ENCODE measurements around the gene TLL1.

The TLL1 gene

DNA sequence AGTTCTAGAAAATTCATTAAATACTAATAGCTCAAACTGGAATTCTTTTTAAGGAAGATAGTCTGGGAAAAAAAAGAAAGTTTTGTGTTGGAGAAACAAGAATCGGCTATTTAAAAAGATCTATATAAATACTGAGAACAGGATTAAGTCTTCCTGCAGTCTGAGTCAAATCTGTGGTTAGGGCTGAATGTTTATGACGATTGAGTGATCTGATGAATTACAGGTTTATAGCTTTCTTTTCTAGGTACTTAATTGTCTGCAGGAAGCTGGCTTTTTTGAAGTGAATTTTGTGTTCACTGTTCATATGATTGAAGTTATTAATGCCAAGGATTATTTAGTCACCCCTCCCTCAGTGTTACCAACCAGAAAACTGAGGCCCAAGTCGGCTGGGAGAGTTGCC is 42.2 kb downstream of the TLL1 start:
- TF ChIP-seq MYC (IDR thresholded peaks at IDR 0.05; ENCODE audit: low read depth, low read length) = no peak
- TF ChIP-seq, protein P1, sequence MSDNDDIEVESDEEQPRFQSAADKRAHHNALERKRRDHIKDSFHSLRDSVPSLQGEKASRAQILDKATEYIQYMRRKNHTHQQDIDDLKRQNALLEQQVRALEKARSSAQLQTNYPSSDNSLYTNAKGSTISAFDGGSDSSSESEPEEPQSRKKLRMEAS (IDR thresholded peaks at IDR 0.05; ENCODE audit: low read depth, low read length) = no peak
- no peak for TF ChIP-seq POLR2A (IDR thresholded peaks at IDR 0.05; ENCODE audit: extremely low read depth, insufficient read length)
- TF ChIP-seq, protein P2, sequence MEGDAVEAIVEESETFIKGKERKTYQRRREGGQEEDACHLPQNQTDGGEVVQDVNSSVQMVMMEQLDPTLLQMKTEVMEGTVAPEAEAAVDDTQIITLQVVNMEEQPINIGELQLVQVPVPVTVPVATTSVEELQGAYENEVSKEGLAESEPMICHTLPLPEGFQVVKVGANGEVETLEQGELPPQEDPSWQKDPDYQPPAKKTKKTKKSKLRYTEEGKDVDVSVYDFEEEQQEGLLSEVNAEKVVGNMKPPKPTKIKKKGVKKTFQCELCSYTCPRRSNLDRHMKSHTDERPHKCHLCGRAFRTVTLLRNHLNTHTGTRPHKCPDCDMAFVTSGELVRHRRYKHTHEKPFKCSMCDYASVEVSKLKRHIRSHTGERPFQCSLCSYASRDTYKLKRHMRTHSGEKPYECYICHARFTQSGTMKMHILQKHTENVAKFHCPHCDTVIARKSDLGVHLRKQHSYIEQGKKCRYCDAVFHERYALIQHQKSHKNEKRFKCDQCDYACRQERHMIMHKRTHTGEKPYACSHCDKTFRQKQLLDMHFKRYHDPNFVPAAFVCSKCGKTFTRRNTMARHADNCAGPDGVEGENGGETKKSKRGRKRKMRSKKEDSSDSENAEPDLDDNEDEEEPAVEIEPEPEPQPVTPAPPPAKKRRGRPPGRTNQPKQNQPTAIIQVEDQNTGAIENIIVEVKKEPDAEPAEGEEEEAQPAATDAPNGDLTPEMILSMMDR (IDR thresholded peaks at IDR 0.05; ENCODE audit: low read depth, low read length) = no peak
- no peak overlapping the region for H3K4me3 ChIP-seq (ENCODE audit: low read depth, low read length)
- no peak for DNase-seq (ENCODE audit: low read depth)

DNA sequence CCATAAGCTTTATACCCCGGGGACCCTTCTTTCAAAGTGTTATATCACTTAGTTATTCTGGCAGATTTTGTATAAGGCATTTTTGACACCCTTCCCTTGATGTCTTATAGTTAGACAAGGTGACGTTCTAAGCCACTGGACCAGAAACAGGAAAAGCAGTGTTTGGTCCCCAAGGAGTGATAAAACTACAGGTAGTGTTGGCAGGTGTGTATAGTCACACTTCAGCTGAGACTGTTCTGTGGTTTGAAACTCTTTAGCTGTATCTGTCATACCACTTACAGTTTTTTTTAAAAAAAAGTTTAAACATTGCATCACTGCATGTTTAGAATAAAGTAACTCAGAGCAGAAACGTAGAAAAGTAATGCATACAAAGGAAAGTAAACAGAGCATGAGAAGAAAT is 48.5 kb downstream of the TLL1 start:
- DNase-seq (ENCODE audit: low read depth) = no peak
- TF ChIP-seq, protein P2 (IDR thresholded peaks at IDR 0.05; ENCODE audit: low read depth, low read length) = no peak
- TF ChIP-seq MYC (IDR thresholded peaks at IDR 0.05; ENCODE audit: low read depth, low read length) (no peak), POLR2A (IDR thresholded peaks at IDR 0.05; ENCODE audit: extremely low read depth, insufficient read length) (no peak)
- TF ChIP-seq, protein P1 (IDR thresholded peaks at IDR 0.05; ENCODE audit: low read depth, low read length) = no peak
- H3K4me3 ChIP-seq (ENCODE audit: low read depth, low read length) = no peak overlapping the region

DNA sequence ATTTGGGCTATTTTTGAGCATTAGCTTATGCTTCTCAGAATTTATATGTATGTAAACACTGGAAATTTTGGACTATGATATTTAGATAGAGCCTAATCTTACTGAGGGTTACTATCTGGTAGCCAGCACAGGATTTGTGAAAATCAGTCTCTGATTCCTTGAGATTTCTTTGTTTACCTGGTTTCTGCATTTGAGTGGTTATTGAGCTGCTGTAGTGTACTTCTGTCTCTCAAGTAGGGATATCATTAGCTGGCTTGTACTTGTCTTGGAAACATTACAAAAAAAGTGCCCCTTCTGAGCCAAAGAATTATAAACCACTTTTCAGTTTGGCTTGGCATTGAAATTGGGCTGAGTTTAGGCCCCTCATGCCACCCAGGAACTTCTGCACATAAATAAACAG is 49.7 kb downstream of the TLL1 start:
- H3K4me3 ChIP-seq (ENCODE audit: low read depth, low read length) = no peak overlapping the region
- no peak for DNase-seq (ENCODE audit: low read depth)
- TF ChIP-seq, protein P1 (IDR thresholded peaks at IDR 0.05; ENCODE audit: low read depth, low read length) = no peak
- TF ChIP-seq POLR2A (IDR thresholded peaks at IDR 0.05; ENCODE audit: extremely low read depth, insufficient read length) (no peak), MYC (IDR thresholded peaks at IDR 0.05; ENCODE audit: low read depth, low read length) (no peak)
- TF ChIP-seq, protein P2 (IDR thresholded peaks at IDR 0.05; ENCODE audit: low read depth, low read length) = no peak

DNA sequence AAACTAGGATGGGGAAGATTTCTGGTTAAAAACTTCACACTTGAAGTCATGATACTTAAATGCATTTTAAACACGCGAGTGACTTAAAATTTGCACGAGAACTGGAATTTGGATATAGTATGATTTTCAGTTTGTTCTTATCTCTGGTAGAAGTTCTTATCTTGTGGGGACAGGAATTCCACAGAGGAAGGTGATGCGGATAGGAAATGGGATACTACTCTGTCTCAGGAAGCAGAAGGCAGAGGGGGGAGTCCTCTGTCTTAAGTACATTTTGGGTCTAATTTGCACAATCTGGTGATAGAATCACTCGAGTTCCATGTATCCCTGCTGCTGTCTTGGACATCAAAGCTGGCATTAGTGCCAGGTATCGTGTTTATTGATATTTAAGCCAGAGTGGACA is 53.3 kb downstream of the TLL1 start:
- TF ChIP-seq MYC (IDR thresholded peaks at IDR 0.05; ENCODE audit: low read depth, low read length) (no peak), POLR2A (IDR thresholded peaks at IDR 0.05; ENCODE audit: extremely low read depth, insufficient read length) (no peak)
- TF ChIP-seq, protein P1 (IDR thresholded peaks at IDR 0.05; ENCODE audit: low read depth, low read length) = no peak
- TF ChIP-seq, protein P2 (IDR thresholded peaks at IDR 0.05; ENCODE audit: low read depth, low read length) = no peak
- no peak overlapping the region for H3K4me3 ChIP-seq (ENCODE audit: low read depth, low read length)
- no peak for DNase-seq (ENCODE audit: low read depth)

DNA sequence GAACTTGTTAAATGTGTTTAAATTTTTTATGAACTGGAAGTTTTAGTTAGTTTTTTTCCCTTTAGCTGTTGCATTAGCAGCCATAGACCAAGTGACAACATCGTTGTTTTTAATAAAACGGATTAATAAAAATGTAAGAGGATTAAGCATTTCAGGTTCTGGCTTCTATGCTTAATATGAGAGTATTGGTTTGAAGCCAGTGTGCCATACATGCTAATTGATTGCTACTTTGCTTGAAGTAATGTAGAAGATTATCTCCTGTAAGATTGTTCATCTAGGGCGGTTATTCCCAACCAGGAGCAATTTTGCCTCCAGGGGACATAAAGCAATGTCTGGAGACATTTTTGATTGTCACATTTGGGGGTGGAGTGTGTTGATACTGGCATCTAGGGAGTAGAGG is 54.3 kb downstream of the TLL1 start:
- TF ChIP-seq, protein P1 (IDR thresholded peaks at IDR 0.05; ENCODE audit: low read depth, low read length) = no peak
- TF ChIP-seq POLR2A (IDR thresholded peaks at IDR 0.05; ENCODE audit: extremely low read depth, insufficient read length) (no peak), MYC (IDR thresholded peaks at IDR 0.05; ENCODE audit: low read depth, low read length) (no peak)
- no peak overlapping the region for H3K4me3 ChIP-seq (ENCODE audit: low read depth, low read length)
- no peak for DNase-seq (ENCODE audit: low read depth)

DNA sequence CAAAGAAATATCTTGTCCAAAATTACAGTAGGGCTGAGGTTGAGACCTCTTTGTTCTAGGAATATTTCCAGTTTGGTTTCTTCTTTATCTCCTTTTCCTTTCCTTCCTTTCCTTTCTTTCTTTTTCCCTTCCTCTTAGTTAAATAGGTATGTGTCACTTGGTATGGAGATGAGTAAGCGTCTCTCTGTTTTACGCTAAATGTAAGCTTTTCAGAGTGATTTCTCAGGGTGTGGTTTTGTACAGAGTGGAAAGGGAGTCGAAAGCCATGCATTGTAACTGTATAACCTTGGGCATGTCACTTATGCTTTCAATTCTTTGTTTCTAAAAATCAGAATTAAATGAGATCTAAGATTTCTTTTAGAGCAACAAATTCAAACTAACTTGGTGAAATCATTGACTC is 54.8 kb downstream of the TLL1 start:
- no peak for DNase-seq (ENCODE audit: low read depth)
- TF ChIP-seq, protein P1 (IDR thresholded peaks at IDR 0.05; ENCODE audit: low read depth, low read length) = no peak
- no peak for TF ChIP-seq POLR2A (IDR thresholded peaks at IDR 0.05; ENCODE audit: extremely low read depth, insufficient read length)
- no peak for TF ChIP-seq MYC (IDR thresholded peaks at IDR 0.05; ENCODE audit: low read depth, low read length)
- TF ChIP-seq, protein P2 (IDR thresholded peaks at IDR 0.05; ENCODE audit: low read depth, low read length) = no peak
- no peak overlapping the region for H3K4me3 ChIP-seq (ENCODE audit: low read depth, low read length)
